Neural progenitor cell (in vitro differentiated cells): ENCODE data around the gene RPS6KA2.

Source experiments
- CTCF ChIP-seq: fragments of 200-600 bp; sonication (generic); IDR thresholded peaks from 2 replicates; pipeline ENCODE4 v1.5.1; 2017; ENCODE audit warnings: antibody characterized with exemption, mild to moderate bottlenecking
- EZH2 ChIP-seq: fragments of 200-600 bp; sonication (generic); IDR thresholded peaks from 2 replicates; pipeline ENCODE4 v1.6.1; 2017; ENCODE audit warnings: antibody characterized with exemption, mild to moderate bottlenecking, moderate library complexity

DNA sequence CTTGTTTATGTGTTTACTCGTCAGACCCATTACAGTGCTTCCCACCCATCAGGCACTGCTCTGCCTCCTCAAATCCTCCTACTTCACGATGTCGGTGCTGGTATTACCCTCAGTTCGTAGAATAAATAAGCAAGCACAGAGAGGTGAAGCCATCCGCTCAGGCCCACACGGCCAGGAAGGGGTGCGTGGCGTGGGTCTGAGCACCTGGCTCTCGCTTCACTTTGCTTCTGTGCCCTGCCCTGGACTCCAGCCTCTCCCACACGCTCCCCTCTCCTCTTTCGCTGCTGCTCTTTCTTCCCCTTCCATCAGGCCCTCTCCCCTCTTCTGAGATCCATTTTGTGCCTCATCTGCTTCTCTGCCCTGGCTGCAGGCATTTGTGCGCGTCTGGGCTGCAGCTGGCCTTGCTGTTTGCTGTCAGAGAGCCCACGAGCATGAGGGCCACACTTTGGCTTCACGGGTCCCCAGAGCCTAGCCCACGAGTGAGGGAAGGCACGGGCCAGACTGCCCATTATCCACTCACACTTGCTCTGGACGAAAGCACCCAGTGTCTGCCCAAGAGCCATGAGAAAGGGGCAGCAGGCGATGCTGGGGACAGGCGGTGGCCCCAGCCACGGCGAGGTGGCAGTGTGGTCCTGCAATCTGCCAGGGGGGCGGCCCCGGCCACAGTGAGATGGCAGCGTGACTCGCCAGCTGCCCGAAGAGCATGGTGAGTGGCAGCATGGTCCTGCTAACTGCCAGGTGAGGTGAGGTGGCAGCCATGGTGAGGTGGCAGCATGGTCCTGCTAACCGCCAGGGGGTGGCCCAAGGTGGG lies 148.1 kb downstream of the RPS6KA2 start:
- no peak for TF ChIP-seq CTCF
- no peak for TF ChIP-seq EZH2
